Measurements from ENCODE around the gene SLC25A12. TPM values are rescaled to one million over a fixed set of nuclear protein-coding genes. Genes with fewer than 3 reads are reported as not detected.

The SLC25A12 gene
- total and polyA plus RNA-seq, 2 donors (not counting 3 experiments of a cell fraction or from before 2014, with no cell fraction given), result 13.6 to 17.1 TPM

GRCh38 chr2:171745806-171746205 lies 148.2 kb downstream of the SLC25A12 start:
- Histone ChIP-seq H3K9me3 (replicated peaks; ENCODE audit: control insufficient read depth, insufficient read depth, low read length) (no peaks in the 10 kb centered on the region), H3K36me3 (ENCODE audit: control insufficient read depth in 2 of 2, extremely low read depth in 1 of 2, insufficient read depth in 2 of 2, low read length in 2 of 2) (peaks cover 7 to 33% of the 10 kb centered on the region in 2 experiments), H4K20me1 (replicated peaks; ENCODE audit: control insufficient read depth, extremely low read depth, insufficient read depth, low read length) (no peaks in the 10 kb centered on the region), H3K4me1 (ENCODE audit: control insufficient read depth, extremely low read depth, insufficient read depth, low read length) (no peaks in the 10 kb centered on the region), H3K9me1 (replicated peaks; ENCODE audit: control insufficient read depth, extremely low read depth, insufficient read depth, low read length) (no peaks in the 10 kb centered on the region), H3K4me3 (replicated peaks in 1 of 3; ENCODE audit: insufficient read depth in 1 of 3, low read depth in 1 of 3, low read length in 3 of 3) (no peak overlapping the region), H3K79me2 (ENCODE audit: control insufficient read depth, insufficient read depth, low read length) (no peaks in the 10 kb centered on the region), H3K27ac (ENCODE audit: insufficient read depth, low read depth, low read length) (no peak overlapping the region), H3K27me3 (ENCODE audit: control insufficient read depth in 2 of 2, insufficient read depth in 2 of 2, low read length in 2 of 2) (no peaks in the 10 kb centered on the region), H2AFZ (ENCODE audit: low read depth, low read length) (no peak overlapping the region), H3K9ac (replicated peaks; ENCODE audit: extremely low read depth, insufficient read depth, low read length) (no peak overlapping the region), H3K4me2 (ENCODE audit: insufficient read depth, low read length) (no peak overlapping the region)
- no TSS peak for BruUV-seq (replicated peaks)
- no peak for TF ChIP-seq GATA2 (IDR thresholded peaks at IDR 0.05; ENCODE audit: insufficient read depth, insufficient read length, low read depth, low read length)
- no peak for TF ChIP-seq CTCF (IDR thresholded peaks at IDR 0.05; ENCODE audit: extremely low read depth in 1 of 2, insufficient read depth in 1 of 2, low read depth in 1 of 2, low read length in 2 of 2)
- TF ChIP-seq POLR2AphosphoS5 (IDR thresholded peaks at IDR 0.05; ENCODE audit: insufficient read depth, low read depth, low read length), result no peak
- TF ChIP-seq MAX (IDR thresholded peaks at IDR 0.05; ENCODE audit: insufficient read depth, insufficient read length), result no peak
- CTCF ChIA-PET, result interaction anchor here (0.8 to 3.0 kb wide), 2 partner anchors 23 to 42 kb away, joined by 3 to 10 read pairs; no protein-coding TSS in a partner anchor
- intact Hi-C loops (cut with micrococcal nuclease) (no loop called here), dilution Hi-C loops (cut with MboI; ENCODE audit: extremely low pct_ligation_motif_present, low sequenced_read_pairs) (no loop called here)
- no peak for FAIRE-seq
- POLR2A ChIA-PET, result no interaction called here
- no peak for DNase-seq (ENCODE audit: low read depth, low spot score)

GRCh38 chr2:171745141-171745540 lies 148.9 kb downstream of the SLC25A12 start:
- Histone ChIP-seq H3K9ac (replicated peaks; ENCODE audit: extremely low read depth, insufficient read depth, low read length) (no peak overlapping the region), H3K27ac (ENCODE audit: insufficient read depth, low read depth, low read length) (no peak overlapping the region), H4K20me1 (replicated peaks; ENCODE audit: control insufficient read depth, extremely low read depth, insufficient read depth, low read length) (peaks cover under 1% of the 10 kb centered on the region), H3K36me3 (ENCODE audit: control insufficient read depth in 2 of 2, extremely low read depth in 1 of 2, insufficient read depth in 2 of 2, low read length in 2 of 2) (peaks cover 4 to 28% of the 10 kb centered on the region in 2 experiments), H3K4me1 (ENCODE audit: control insufficient read depth, extremely low read depth, insufficient read depth, low read length) (no peaks in the 10 kb centered on the region), H3K27me3 (ENCODE audit: control insufficient read depth in 2 of 2, insufficient read depth in 2 of 2, low read length in 2 of 2) (no peaks in the 10 kb centered on the region), H3K4me3 (replicated peaks in 1 of 3; ENCODE audit: insufficient read depth in 1 of 3, low read depth in 1 of 3, low read length in 3 of 3) (no peak overlapping the region), H3K9me3 (replicated peaks; ENCODE audit: control insufficient read depth, insufficient read depth, low read length) (no peaks in the 10 kb centered on the region), H2AFZ (ENCODE audit: low read depth, low read length) (no peak overlapping the region), H3K4me2 (ENCODE audit: insufficient read depth, low read length) (no peak overlapping the region), H3K9me1 (replicated peaks; ENCODE audit: control insufficient read depth, extremely low read depth, insufficient read depth, low read length) (no peaks in the 10 kb centered on the region), H3K79me2 (ENCODE audit: control insufficient read depth, insufficient read depth, low read length) (no peaks in the 10 kb centered on the region)
- intact Hi-C loops (cut with micrococcal nuclease), result no loop called here
- FAIRE-seq (no peak), DNase-seq (ENCODE audit: low read depth, low spot score) (no peak)
- no TSS peak for BruUV-seq (replicated peaks)
- ChIA-PET CTCF (interaction anchor here (0.8 to 3.0 kb wide), 2 partner anchors 22 to 42 kb away, joined by 3 to 10 read pairs; no protein-coding TSS in a partner anchor), POLR2A (no interaction called here)
- dilution Hi-C loops (cut with MboI; ENCODE audit: extremely low pct_ligation_motif_present, low sequenced_read_pairs), result no loop called here
- no peak for TF ChIP-seq POLR2A (IDR thresholded peaks at IDR 0.05; ENCODE audit: low read depth, low read length)
- TF ChIP-seq JUN (IDR thresholded peaks at IDR 0.05; ENCODE audit: borderline replicate concordance, insufficient read depth, insufficient read length, low read depth), result no peak
- TF ChIP-seq MYC (IDR thresholded peaks at IDR 0.05; ENCODE audit: low read depth, low read length), result no peak
- no peak for TF ChIP-seq FOS (IDR thresholded peaks at IDR 0.05; ENCODE audit: borderline replicate concordance, insufficient read depth, low read length)
